ENCODE data around the gene JARID2. TPM values are rescaled to one million over a fixed set of nuclear protein-coding genes. Genes with fewer than 3 reads are reported as not detected.

The JARID2 gene
- total RNA-seq, 2 experiments from 2014 or later = 25.4 to 25.5 TPM

DNA sequence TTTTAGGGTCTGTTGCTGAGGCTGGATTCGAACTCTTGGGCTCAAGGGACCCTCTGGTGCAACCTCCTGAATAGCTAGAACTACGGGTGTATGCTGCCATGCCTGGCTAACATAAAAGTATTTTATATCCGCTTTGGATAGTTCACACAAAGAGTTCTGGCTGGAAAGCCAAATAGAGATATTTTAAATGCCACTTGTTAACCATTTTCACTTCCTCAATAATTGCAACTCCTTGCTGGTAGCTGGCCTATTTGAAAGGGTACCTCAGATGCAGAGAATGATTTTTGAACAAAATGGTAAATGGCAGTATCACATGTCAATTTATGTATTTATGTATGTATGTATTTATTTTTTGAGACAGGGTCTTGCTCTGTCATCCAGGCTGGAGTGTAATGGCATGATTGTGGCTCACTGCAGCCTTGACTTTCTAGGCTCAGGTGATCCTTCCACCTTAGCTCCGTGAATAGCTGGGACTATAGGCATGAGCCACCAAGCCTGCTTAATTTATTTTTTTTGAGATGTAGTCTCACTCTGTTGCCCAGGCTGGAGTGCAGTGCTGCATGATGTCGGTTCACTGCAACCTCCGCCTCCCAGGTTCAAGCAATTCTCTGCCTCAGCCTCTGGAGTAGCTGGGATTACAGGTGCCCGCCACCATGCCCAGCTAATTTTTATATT, 12.9 kb upstream of the JARID2 start:
- TF ChIP-seq, protein P1, sequence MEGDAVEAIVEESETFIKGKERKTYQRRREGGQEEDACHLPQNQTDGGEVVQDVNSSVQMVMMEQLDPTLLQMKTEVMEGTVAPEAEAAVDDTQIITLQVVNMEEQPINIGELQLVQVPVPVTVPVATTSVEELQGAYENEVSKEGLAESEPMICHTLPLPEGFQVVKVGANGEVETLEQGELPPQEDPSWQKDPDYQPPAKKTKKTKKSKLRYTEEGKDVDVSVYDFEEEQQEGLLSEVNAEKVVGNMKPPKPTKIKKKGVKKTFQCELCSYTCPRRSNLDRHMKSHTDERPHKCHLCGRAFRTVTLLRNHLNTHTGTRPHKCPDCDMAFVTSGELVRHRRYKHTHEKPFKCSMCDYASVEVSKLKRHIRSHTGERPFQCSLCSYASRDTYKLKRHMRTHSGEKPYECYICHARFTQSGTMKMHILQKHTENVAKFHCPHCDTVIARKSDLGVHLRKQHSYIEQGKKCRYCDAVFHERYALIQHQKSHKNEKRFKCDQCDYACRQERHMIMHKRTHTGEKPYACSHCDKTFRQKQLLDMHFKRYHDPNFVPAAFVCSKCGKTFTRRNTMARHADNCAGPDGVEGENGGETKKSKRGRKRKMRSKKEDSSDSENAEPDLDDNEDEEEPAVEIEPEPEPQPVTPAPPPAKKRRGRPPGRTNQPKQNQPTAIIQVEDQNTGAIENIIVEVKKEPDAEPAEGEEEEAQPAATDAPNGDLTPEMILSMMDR (IDR thresholded peaks at IDR 0.05) = no peak
- CTCF ChIA-PET = no interaction called here
- no peak for ATAC-seq
- H3K4me1 Mint-ChIP-seq (ENCODE audit: low read depth) = no peaks in the 10 kb centered on the region
- H3K27me3 Mint-ChIP-seq = no peaks in the 10 kb centered on the region
- H3K27ac Mint-ChIP-seq = no peak overlapping the region
- no peaks in the 10 kb centered on the region for H3K9me3 Mint-ChIP-seq
- intact Hi-C loops (cut with micrococcal nuclease) = no loop called here
- POLR2A ChIA-PET = no interaction called here
- DNase-seq = no peak
- no peaks in the 10 kb centered on the region for H3K36me3 Mint-ChIP-seq (ENCODE audit: low read depth)
- H3K4me3 Mint-ChIP-seq = no peak overlapping the region

DNA sequence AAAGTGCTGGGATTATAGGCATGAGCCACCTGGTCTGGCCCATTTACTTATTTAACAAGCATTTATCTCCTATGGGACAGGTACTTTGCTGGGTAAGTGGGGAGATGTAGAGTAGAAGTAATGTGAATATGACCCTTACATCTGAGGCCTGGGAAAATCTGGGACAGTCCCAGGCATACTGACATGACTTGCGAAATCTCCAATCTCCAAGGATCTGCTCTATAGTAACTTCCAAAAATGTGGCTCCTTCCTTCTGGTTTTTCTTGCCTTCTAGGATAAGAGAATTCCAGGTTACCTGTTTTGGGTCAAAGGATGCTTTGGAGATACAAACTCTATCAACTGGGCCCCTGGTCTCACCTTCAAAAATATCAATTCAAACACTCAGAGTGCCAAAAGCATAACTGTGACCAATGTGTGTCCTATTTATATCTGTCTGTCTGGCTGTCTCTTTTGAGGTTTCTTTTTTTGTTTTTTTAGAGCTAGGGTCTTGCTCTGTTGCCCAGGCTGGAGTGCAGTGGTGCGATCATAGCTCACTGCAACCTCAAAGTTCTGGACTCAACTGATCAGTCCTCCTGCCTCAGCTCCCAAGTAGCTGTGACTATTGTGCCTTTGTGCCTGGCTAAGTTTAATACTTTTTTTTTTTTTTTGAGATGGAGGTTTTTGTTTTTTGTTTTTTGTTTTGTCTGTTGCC, 11.7 kb upstream of the JARID2 start:
- no peaks in the 10 kb centered on the region for H3K9me3 Mint-ChIP-seq
- H3K4me1 Mint-ChIP-seq (ENCODE audit: low read depth) = no peaks in the 10 kb centered on the region
- H3K4me3 Mint-ChIP-seq = no peak overlapping the region
- CTCF ChIA-PET = no interaction called here
- TF ChIP-seq, protein P1 (IDR thresholded peaks at IDR 0.05) = no peak
- intact Hi-C loops (cut with micrococcal nuclease) = no loop called here
- H3K27me3 Mint-ChIP-seq = no peaks in the 10 kb centered on the region
- POLR2A ChIA-PET = no interaction called here
- ATAC-seq = no peak
- H3K27ac Mint-ChIP-seq = no peak overlapping the region
- H3K36me3 Mint-ChIP-seq (ENCODE audit: low read depth) = no peaks in the 10 kb centered on the region
- DNase-seq = no peak

DNA sequence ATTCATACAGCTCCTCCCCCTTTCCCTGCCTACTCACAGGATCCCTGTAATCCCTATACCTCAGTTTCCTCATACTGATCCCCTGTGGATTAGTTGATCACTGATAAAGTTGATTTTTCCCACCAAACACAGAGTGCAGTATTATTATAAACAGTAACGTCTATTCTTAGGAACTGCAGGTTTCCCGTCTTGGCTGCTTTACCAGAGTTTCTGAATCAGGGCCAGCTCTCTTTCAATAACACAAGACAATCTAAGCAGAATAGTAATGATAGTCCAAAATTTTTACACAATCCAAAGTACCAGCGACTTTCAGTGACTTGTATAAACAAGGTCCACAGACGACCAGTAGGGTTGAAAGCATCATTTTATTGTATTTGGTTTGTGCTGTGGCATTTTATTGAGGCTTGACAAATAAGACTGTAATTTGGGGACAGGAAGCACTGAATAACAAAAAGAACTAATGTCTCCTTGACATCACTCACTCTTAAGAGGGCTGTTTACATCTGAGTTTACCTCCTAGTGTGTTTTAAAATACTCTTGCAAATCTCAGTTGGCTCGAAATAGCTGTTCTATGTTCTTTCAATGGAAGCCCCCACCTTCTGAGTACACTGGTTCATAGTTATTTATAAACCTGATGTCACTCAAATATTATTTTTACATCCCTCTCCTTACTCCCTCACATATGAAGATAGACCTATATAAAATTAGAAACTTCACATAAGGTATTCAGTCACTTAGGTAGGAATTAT, 6.1 kb upstream of the JARID2 start:
- ChIA-PET POLR2A (no interaction called here), CTCF (no interaction called here)
- no peak for ATAC-seq

DNA sequence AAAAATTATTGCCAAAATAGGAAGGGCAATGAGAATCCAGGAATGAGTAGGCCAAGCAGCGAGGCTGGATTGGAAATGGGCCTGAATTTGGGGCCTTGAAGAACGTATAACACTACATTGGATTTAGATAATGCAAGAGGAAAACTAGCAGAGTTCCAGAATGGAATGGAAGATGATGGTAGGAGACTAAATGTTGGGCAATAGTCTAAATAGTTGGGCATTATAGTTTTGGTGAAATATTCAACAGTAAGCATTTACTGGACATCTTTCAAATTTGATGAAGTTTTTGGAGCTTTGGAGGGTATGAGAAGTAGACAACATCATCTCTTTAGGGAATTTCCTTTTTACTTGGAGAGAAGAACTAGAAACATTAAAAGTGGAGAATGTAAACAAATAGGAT, 3.4 kb upstream of the JARID2 start:
- ChIA-PET POLR2A (no interaction called here), CTCF (interaction anchor here (0.8 kb wide), 1 partner anchor 1031 kb away, joined by 3 read pairs; no protein-coding TSS in a partner anchor)
- no peak for ATAC-seq
- Mint-ChIP-seq H3K9me3 (no peaks in the 10 kb centered on the region), H3K27me3 (no peaks in the 10 kb centered on the region), H3K36me3 (ENCODE audit: low read depth) (peaks cover 11% of the 10 kb centered on the region), H3K4me1 (ENCODE audit: low read depth) (peaks cover 6% of the 10 kb centered on the region), H3K4me3 (no peak overlapping the region), H3K27ac (no peak overlapping the region)
- intact Hi-C loops (cut with micrococcal nuclease) = no loop called here
- TF ChIP-seq, protein P1 (IDR thresholded peaks at IDR 0.05) = no peak
- DNase-seq = no peak

More for the DNA sequence above, 6.1 kb upstream of the JARID2 start:
- Mint-ChIP-seq H3K36me3 (ENCODE audit: low read depth) (no peaks in the 10 kb centered on the region), H3K4me3 (no peak overlapping the region), H3K27ac (no peak overlapping the region), H3K27me3 (no peaks in the 10 kb centered on the region), H3K4me1 (ENCODE audit: low read depth) (peaks cover 6% of the 10 kb centered on the region), H3K9me3 (no peaks in the 10 kb centered on the region)
- TF ChIP-seq, protein P1 (IDR thresholded peaks at IDR 0.05) = no peak
- intact Hi-C loops (cut with micrococcal nuclease) = no loop called here
- no peak for DNase-seq
